Upper lobe of left lung (tissue), 4 donors: ENCODE data around the gene ATP7A.

Experiments used
- POLR2A ChIP-seq, 4 donors: fragments of 450-650 bp; IDR thresholded peaks; one replicate each; pipeline ENCODE4 v1.5.1; 2016 to 2017; ENCODE audit warnings: antibody characterized with exemption in 4 of 4, mild to moderate bottlenecking in 2 of 4
- TF ChIP-seq, protein P1 (sequence below), 6 experiments: fragments of 450-650 bp in 4 of 6; fragments of 200-600 bp in 2 of 6; sonication (generic) in 2 of 6; IDR thresholded peaks; one replicate each; pipeline ENCODE4 v1.5.1; 2016 to 2019; ENCODE audit warnings: antibody characterized with exemption in 6 of 6

DNA sequence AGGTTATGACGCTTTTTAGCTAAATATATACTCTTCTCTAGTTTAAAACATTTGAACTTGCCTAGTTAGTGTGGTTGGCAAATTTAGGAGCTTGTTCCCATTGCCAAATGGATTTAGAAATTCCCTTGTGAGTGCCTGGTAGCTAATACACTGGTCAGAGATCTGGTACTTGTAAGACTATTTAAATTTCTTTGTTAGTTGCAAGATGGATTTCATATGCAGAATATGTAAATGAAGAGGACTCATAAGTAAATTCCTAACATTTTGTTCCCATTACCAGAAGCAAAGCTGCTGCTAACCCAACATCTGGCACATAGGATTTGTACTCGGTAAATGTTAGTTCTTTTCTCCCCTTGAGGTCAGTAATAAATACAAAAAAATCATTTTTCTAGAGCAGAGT is 137.6 kb downstream of the ATP7A start:
- no peak for TF ChIP-seq POLR2A (IDR thresholded peaks at IDR 0.05)
- TF ChIP-seq, protein P1, sequence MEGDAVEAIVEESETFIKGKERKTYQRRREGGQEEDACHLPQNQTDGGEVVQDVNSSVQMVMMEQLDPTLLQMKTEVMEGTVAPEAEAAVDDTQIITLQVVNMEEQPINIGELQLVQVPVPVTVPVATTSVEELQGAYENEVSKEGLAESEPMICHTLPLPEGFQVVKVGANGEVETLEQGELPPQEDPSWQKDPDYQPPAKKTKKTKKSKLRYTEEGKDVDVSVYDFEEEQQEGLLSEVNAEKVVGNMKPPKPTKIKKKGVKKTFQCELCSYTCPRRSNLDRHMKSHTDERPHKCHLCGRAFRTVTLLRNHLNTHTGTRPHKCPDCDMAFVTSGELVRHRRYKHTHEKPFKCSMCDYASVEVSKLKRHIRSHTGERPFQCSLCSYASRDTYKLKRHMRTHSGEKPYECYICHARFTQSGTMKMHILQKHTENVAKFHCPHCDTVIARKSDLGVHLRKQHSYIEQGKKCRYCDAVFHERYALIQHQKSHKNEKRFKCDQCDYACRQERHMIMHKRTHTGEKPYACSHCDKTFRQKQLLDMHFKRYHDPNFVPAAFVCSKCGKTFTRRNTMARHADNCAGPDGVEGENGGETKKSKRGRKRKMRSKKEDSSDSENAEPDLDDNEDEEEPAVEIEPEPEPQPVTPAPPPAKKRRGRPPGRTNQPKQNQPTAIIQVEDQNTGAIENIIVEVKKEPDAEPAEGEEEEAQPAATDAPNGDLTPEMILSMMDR (IDR thresholded peaks at IDR 0.05) = no peak
